AG04450 (cell line): ENCODE measurements around the gene C1orf174. TPM values are rescaled to one million over a fixed set of nuclear protein-coding genes. Genes with fewer than 3 reads are reported as not detected.

Experiments
- CTCF ChIA-PET: fragments of 300-600, 350-600 bp; formaldehyde crosslinking; extraction: SDS; loops from one replicate; lab custom pipeline; 2022; ENCODE audit warnings: antibody characterized with exemption, inconsistent platforms; lab: Charles Lee
- POLR2A ChIA-PET: fragments of 350-600 bp; formaldehyde crosslinking; extraction: SDS; loops from one replicate; lab custom pipeline; 2021; ENCODE audit warnings: antibody characterized with exemption, inconsistent platforms; lab: Yijun Ruan, JAX
- DNase-seq: peaks from one replicate; pipeline ENCODE4 v3.0.0-alpha.2; 2011; ENCODE audit warnings: low read depth, low spot score
- H3K27ac ChIP-seq: one replicate; pipeline ENCODE4 v1.5.1; 2012; ENCODE audit warnings: low read depth, low read length, control low read depth
- H3K27me3 ChIP-seq: one replicate; pipeline ENCODE4 v1.6.0; 2012; ENCODE audit warnings: low read length; ENCODE audit not compliant: control insufficient read depth, insufficient read depth
- H3K4me3 ChIP-seq: 2 replicates; pipeline ENCODE4 v1.5.1; 2011; ENCODE audit warnings: mild to moderate bottlenecking, low read depth, low read length, control low read depth
- H3K9me3 ChIP-seq: 2 replicates; pipeline ENCODE4 v1.5.1; 2012; ENCODE audit warnings: low read length; ENCODE audit not compliant: control insufficient read depth, insufficient read depth
- CTCF ChIP-seq: IDR thresholded peaks from 2 replicates; pipeline ENCODE4 v1.5.1; 2011; ENCODE audit warnings: low read depth, low read length, control low read depth, inconsistent platforms
- polyA minus RNA-seq: library from RNA; depleted of rRNA, polyadenylated mRNA; stranded (reverse); fragments of >200 nt; gene quantifications from 2 replicates; pipeline ENCODE4 v1.2.3, GENCODE V29; 2011; rRNA and poly(A)+ RNA removed
- polyA plus RNA-seq: library from polyadenylated mRNA; depleted of rRNA; stranded (reverse); fragments of >200 nt; gene quantifications from 2 replicates; pipeline ENCODE4 v1.2.3, GENCODE V29; 2011; rRNA removed

Gene C1orf174
- 19.4 and 20.7 TPM in 2 replicates for polyA plus RNA-seq
- 24.4 and 27.2 TPM in 2 replicates for polyA minus RNA-seq

- POLR2A ChIA-PET = interaction anchor here (0.7 to 1.7 kb wide), 3 partner anchors 42 to 104 kb away, joined by 4 to 6 read pairs (median 4); partner anchors contain the start of gene LRRC47
Observed at GRCh38 chr1:3900150-3900968, at the start of gene C1orf174. TSS of gene C1orf174 (minus strand) at chr1:3900272. CDS start at chr1:3900186, 86 bp downstream.

DNA sequence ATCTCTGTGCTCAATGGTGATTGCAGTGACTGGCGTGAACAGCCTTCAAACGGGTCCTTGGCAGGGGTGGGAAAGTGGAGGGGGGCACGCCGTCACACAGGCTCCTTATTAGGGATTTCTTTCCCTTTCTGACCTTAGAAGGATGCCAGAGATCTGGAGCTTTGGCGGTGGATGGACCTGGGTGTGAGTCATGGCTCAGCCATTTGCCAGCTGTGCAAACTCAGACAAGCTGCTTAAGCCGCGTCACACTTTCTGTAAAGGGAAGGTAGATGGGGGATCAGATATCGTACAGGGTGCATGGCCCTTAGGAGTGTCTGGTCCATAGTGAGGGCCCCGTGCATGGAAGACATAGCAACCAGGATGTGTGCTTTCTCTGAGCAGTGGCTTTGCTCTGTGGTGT is 48.3 kb upstream of the C1orf174 start:
- TF ChIP-seq CTCF = no peak
- H3K9me3 ChIP-seq = peaks cover 57% of the 10 kb centered on the region
- no peak for DNase-seq
- no peaks in the 10 kb centered on the region for H3K27me3 ChIP-seq
- H3K4me3 ChIP-seq = no peak overlapping the region
- ChIA-PET POLR2A (no interaction called here), CTCF (no interaction called here)
- H3K27ac ChIP-seq = no peak overlapping the region

More at GRCh38 chr1:3900150-3900968, at the start of gene C1orf174:
- peak within 1 kb of the TSS; percentile 95 for H3K27ac ChIP-seq
- peaks cover 8% of the 10 kb centered on the region for H3K9me3 ChIP-seq
- DNase-seq = peak; percentile 98
- no peak for TF ChIP-seq CTCF
- CTCF ChIA-PET = interaction anchor here (0.7 kb wide), 1 partner anchor 1352 kb away, joined by 4 read pairs; no protein-coding TSS in a partner anchor
- H3K4me3 ChIP-seq = peak within 1 kb of the TSS; percentile 97
- H3K27me3 ChIP-seq = no peaks in the 10 kb centered on the region

DNA sequence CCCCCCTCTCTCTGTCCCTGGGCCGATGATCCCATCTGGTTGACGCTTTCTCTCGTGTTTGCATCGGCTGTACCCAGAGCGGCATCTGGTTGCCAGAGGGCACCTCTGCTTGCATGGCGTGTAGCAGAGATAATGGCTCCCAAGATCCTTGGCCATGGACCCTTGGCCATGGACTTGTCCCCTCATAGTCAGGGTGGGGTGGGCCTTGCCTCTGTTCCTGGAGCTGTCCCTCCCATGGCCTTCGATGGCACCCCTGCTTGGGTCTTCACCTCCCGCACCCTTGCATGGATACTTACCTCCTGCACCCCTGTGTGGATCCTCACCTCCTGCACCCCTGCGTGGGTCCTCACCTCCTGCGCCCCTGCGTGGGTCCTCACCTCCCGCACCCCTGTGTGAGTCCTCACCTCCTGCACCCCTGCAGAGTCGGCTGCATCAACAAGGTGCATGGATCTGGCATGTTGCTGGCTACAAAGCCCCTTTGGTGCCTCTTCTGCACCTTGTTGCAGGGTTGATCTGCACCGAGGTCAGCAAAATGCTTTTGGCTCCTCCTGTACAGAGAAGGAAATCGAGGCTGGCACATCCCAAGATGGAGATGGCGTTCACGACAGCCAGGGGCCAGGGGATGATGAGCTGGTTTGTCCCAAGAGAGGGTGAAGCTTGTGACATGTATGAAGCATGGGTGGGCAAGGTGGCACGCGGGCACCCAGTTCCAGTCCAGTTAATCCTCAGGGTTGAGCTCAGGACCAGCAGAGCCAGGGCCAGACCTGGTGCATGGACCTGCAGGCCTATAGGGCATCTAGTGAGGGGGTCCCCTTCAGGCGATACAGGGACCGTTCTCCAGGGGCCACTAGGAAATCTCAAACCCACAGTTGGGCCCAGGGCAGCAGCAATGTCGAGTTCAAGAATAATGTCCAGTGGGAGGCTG is 46.1 kb upstream of the C1orf174 start:
- CTCF ChIA-PET = no interaction called here

DNA sequence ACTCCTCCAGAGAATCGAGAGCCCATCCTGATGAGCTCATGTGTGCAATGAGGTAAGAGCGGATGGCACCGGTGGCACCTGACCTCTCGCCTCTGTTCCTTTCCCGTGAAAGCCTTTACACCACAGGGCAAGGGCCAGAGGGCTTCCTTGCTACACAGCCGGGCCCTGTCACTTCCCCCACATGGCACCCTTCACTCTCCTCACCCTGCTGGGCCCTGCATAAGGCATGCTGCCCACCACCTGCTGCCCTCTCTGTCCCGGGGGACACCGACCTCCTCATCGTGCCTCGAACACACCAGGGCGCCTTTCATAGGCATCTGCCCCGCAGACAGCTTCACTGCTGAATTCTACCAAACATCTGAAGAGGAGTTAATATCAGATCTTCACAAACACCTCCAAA is 45.1 kb upstream of the C1orf174 start:
- DNase-seq = no peak
- H3K4me3 ChIP-seq = no peak overlapping the region
- no peak for TF ChIP-seq CTCF
- POLR2A ChIA-PET = no interaction called here
- H3K9me3 ChIP-seq = peaks cover 63% of the 10 kb centered on the region
- CTCF ChIA-PET = no interaction called here
- H3K27ac ChIP-seq = no peak overlapping the region
- no peaks in the 10 kb centered on the region for H3K27me3 ChIP-seq

More for the DNA sequence above, 46.1 kb upstream of the C1orf174 start:
- Histone ChIP-seq H3K9me3 (peaks cover 57% of the 10 kb centered on the region), H3K4me3 (no peak overlapping the region), H3K27ac (no peak overlapping the region), H3K27me3 (no peaks in the 10 kb centered on the region)
- no peak for TF ChIP-seq CTCF
- DNase-seq = no peak
- POLR2A ChIA-PET = no interaction called here
